ENCODE data around the gene KRTAP16-1.

GRCh38 chr17:41307647-41308046, 1.5 kb downstream of the KRTAP16-1 start:
- TF ChIP-seq CTCF (IDR thresholded peaks at IDR 0.05) (no peak), POLR2A (IDR thresholded peaks at IDR 0.05) (no peak), POLR2AphosphoS5 (IDR thresholded peaks at IDR 0.05) (no peak)
